H1 (cell line): Measurements from ENCODE around the gene IL32. TPM values are rescaled to one million over a fixed set of nuclear protein-coding genes. Genes with fewer than 3 reads are reported as not detected.
A peak's percentile ranks its signal among the peaks of the same experiment; 100 is the strongest.

ENCODE experiments used
- CTCF ChIA-PET: fragments of 300-600 bp; sonication (Branson Sonifier 250); formaldehyde crosslinking; loops from one replicate; lab custom pipeline; 2021; ENCODE audit not compliant: partially characterized antibody; lab: Charles Lee
- POLR2A ChIA-PET: fragments of 300-600 bp; sonication (Branson Sonifier 250); formaldehyde crosslinking; loops from one replicate; lab custom pipeline; 2021; ENCODE audit warnings: inconsistent platforms; ENCODE audit not compliant: partially characterized antibody; lab: Charles Lee
- DNase-seq, 2 experiments: peaks; one replicate each; pipeline versions ENCODE4 v3.0.0 to v3.0.0-alpha.2; 2010 to 2022; ENCODE audit warnings: low spot score in 2 of 2, low read depth in 1 of 2, mixed read lengths in 1 of 2
- FAIRE-seq: peaks from 2 replicates; lab custom pipeline; 2011; peaks lifted over from hg19 to GRCh38; lab: Jason Lieb, UNC
- H2AFZ ChIP-seq: 2 replicates; pipeline ENCODE4 v1.8.1; 2012; ENCODE audit warnings: low read length, inconsistent platforms
- H2AK5ac ChIP-seq: 2 replicates; pipeline ENCODE4 v1.6.1; 2013; ENCODE audit warnings: low read depth, low read length
- H2BK120ac ChIP-seq: replicated peaks from 2 replicates; pipeline ENCODE3; 2013; ENCODE audit warnings: low read depth, low read length, inconsistent platforms
- H2BK12ac ChIP-seq: 2 replicates; pipeline ENCODE4 v1.6.1; 2013; ENCODE audit warnings: low read depth, low read length
- H2BK15ac ChIP-seq: 2 replicates; pipeline ENCODE4 v1.6.1; 2013; ENCODE audit warnings: low read length
- H2BK20ac ChIP-seq: 2 replicates; pipeline ENCODE4 v1.6.1; 2013; ENCODE audit warnings: low read length
- H2BK5ac ChIP-seq: 2 replicates; pipeline ENCODE4 v1.6.1; 2013; ENCODE audit warnings: low read depth, low read length
- H3K14ac ChIP-seq: 2 replicates; pipeline ENCODE4 v1.6.1; 2013; ENCODE audit warnings: inconsistent platforms; ENCODE audit not compliant: insufficient read length
- H3K18ac ChIP-seq: 2 replicates; pipeline ENCODE4 v1.6.1; 2013; ENCODE audit warnings: low read length; ENCODE audit errors: extremely low read depth
- H3K23ac ChIP-seq: 2 replicates; pipeline ENCODE4 v1.6.1; 2013; ENCODE audit warnings: inconsistent platforms; ENCODE audit not compliant: insufficient read length
- H3K23me2 ChIP-seq: 2 replicates; pipeline ENCODE4 v1.6.1; 2013; ENCODE audit warnings: low read depth, low read length
- H3K27ac ChIP-seq: 2 replicates; pipeline ENCODE4 v1.6.1; 2011; ENCODE audit warnings: low read depth, low read length, inconsistent platforms
- H3K27me3 ChIP-seq, 4 experiments: replicated peaks in 1 of 4; 1 replicate in 1 of 4; 2 replicates in 3 of 4; pipeline versions ENCODE4 v1.6.1 to v1.8.1; 2011 to 2013; ENCODE audit warnings: low read length in 3 of 4, mild to moderate bottlenecking in 3 of 4, inconsistent platforms in 2 of 4, mixed read lengths in 2 of 4, moderate library complexity in 1 of 4; ENCODE audit not compliant: control insufficient read depth in 3 of 4, insufficient read depth in 3 of 4; ENCODE audit errors: extremely low read depth in 1 of 4
- H3K36me3 ChIP-seq, 4 experiments: 2 replicates each; pipeline versions ENCODE4 v1.6.1 to v1.8.1; 2011 to 2013; ENCODE audit warnings: mild to moderate bottlenecking in 4 of 4, low read length in 3 of 4, moderate library complexity in 2 of 4, control low read depth in 1 of 4, inconsistent platforms in 1 of 4; ENCODE audit not compliant: insufficient read depth in 4 of 4, control insufficient read depth in 2 of 4
- H3K4ac ChIP-seq: replicated peaks from 2 replicates; pipeline ENCODE3; 2013; ENCODE audit warnings: low read length, low read depth, mixed read lengths, inconsistent platforms; ENCODE audit not compliant: insufficient read length
- H3K4me1 ChIP-seq, 4 experiments: replicated peaks in 1 of 4; 1 replicate in 1 of 4; 2 replicates in 3 of 4; pipeline versions ENCODE4 v1.6.1 to v1.8.1; 2011 to 2013; ENCODE audit warnings: low read length in 3 of 4, inconsistent platforms in 2 of 4, mixed read lengths in 1 of 4; ENCODE audit not compliant: insufficient read depth in 4 of 4, control insufficient read depth in 3 of 4
- H3K4me2 ChIP-seq, 2 experiments: 2 replicates each; pipeline versions ENCODE4 v1.6.1 to v1.8.1; 2011 to 2013; ENCODE audit warnings: low read depth in 2 of 2, low read length in 2 of 2, control low read depth in 1 of 2, inconsistent platforms in 1 of 2, mild to moderate bottlenecking in 1 of 2; ENCODE audit not compliant: insufficient read depth in 1 of 2
- H3K4me3 ChIP-seq, 4 experiments: fragments of 200-600, 300-600 bp in 1 of 4; sonication (generic), shearing (Covaris generic), sonication (Bioruptor Twin) in 1 of 4; 2 replicates each; pipeline versions ENCODE4 v1.5.1 to v1.8.1; 2011 to 2016; ENCODE audit warnings: low read length in 4 of 4, low read depth in 3 of 4, control low read depth in 2 of 4, inconsistent platforms in 2 of 4, mild to moderate bottlenecking in 2 of 4, mixed read lengths in 1 of 4, moderate library complexity in 1 of 4; ENCODE audit not compliant: insufficient read depth in 2 of 4; ENCODE audit errors: extremely low read depth in 1 of 4
- H3K56ac ChIP-seq: replicated peaks from 2 replicates; pipeline ENCODE3; 2013; ENCODE audit warnings: low read depth, mild to moderate bottlenecking, mixed read lengths, low read length, inconsistent platforms; ENCODE audit not compliant: insufficient read length
- H3K79me1 ChIP-seq: 2 replicates; pipeline ENCODE4 v1.6.1; 2013; ENCODE audit warnings: low read depth, low read length, control low read depth
- H3K79me2 ChIP-seq, 2 experiments: 2 replicates each; pipeline versions ENCODE4 v1.6.1 to v1.8.1; 2012 to 2013; ENCODE audit warnings: low read length in 2 of 2, mild to moderate bottlenecking in 2 of 2, inconsistent platforms in 1 of 2; ENCODE audit not compliant: insufficient read depth in 2 of 2, control insufficient read depth in 1 of 2
- H3K9ac ChIP-seq, 4 experiments: replicated peaks in 1 of 4; 1 replicate in 1 of 4; 2 replicates in 3 of 4; pipeline versions ENCODE4 v1.6.1 to v1.8.1; 2011 to 2013; ENCODE audit warnings: low read depth in 3 of 4, low read length in 3 of 4, control low read depth in 2 of 4, mild to moderate bottlenecking in 2 of 4, moderate library complexity in 2 of 4, inconsistent platforms in 1 of 4; ENCODE audit errors: extremely low read depth in 1 of 4
- H3K9me3 ChIP-seq, 2 experiments: 2 replicates each; pipeline versions ENCODE4 v1.6.1 to v1.8.1; 2012 to 2013; ENCODE audit warnings: mild to moderate bottlenecking in 2 of 2, moderate library complexity in 2 of 2, control low read depth in 1 of 2, inconsistent platforms in 1 of 2, low read depth in 1 of 2, low read length in 1 of 2, mixed read lengths in 1 of 2; ENCODE audit not compliant: insufficient read depth in 2 of 2
- H4K20me1 ChIP-seq, 2 experiments: replicated peaks in 1 of 2; 2 replicates each; pipeline versions ENCODE3 to v1.8.1; 2011 to 2013; ENCODE audit warnings: inconsistent platforms in 2 of 2, low read length in 2 of 2, mild to moderate bottlenecking in 1 of 2; ENCODE audit not compliant: insufficient read depth in 2 of 2, control insufficient read depth in 1 of 2
- H4K5ac ChIP-seq: 2 replicates; pipeline ENCODE4 v1.6.1; 2013; ENCODE audit warnings: low read length, low read depth, mixed read lengths, inconsistent platforms; ENCODE audit not compliant: insufficient read length
- H4K8ac ChIP-seq: 2 replicates; pipeline ENCODE4 v1.8.0; 2013; ENCODE audit warnings: mild to moderate bottlenecking, moderate library complexity, low read length, inconsistent platforms; ENCODE audit not compliant: insufficient read depth; ENCODE audit errors: extremely low read depth
- H4K91ac ChIP-seq: replicated peaks from 2 replicates; pipeline ENCODE3; 2013; ENCODE audit warnings: low read length, mixed read lengths, inconsistent platforms; ENCODE audit not compliant: insufficient read length
- CBX8 ChIP-seq: fragments of 300-800, 300-1000 bp; sonication (generic); IDR thresholded peaks from 2 replicates; pipeline ENCODE4 v1.7.1; 2016; ENCODE audit warnings: low read depth, low read length, borderline replicate concordance
- EGR1 ChIP-seq: IDR thresholded peaks from 2 replicates; pipeline ENCODE4 v1.6.1; 2011; ENCODE audit warnings: low read depth, low read length, borderline replicate concordance
- JUN ChIP-seq: IDR thresholded peaks from 2 replicates; pipeline ENCODE4 v1.6.1; 2011; ENCODE audit warnings: low read depth, mild to moderate bottlenecking, improper control_type of control experiment, low read length
- JUND ChIP-seq: IDR thresholded peaks from 2 replicates; pipeline ENCODE4 v1.6.1; 2011; ENCODE audit warnings: mild to moderate bottlenecking, improper control_type of control experiment, low read length
- POLR2AphosphoS5 ChIP-seq: IDR thresholded peaks from 2 replicates; pipeline ENCODE4 v1.6.1; 2011; ENCODE audit warnings: low read depth, low read length
- SIN3A ChIP-seq, 2 experiments: IDR thresholded peaks in 1 of 2; conservative IDR thresholded peaks in 1 of 2; 2 replicates each; pipeline ENCODE4 v1.6.1; 2011 to 2012; ENCODE audit warnings: low read length in 2 of 2, improper control_type of control experiment in 1 of 2, low read depth in 1 of 2, mild to moderate bottlenecking in 1 of 2
- SIRT6 ChIP-seq: IDR thresholded peaks from one replicate; pipeline ENCODE4 v1.7.1; 2012; ENCODE audit warnings: low read length, inconsistent platforms
- TAF1 ChIP-seq: IDR thresholded peaks from 2 replicates; pipeline ENCODE4 v1.6.1; 2011; ENCODE audit warnings: mild to moderate bottlenecking, low read depth, low read length
- TAF7 ChIP-seq: optimal IDR thresholded peaks from 2 replicates; pipeline ENCODE3; 2011; ENCODE audit warnings: low read depth, mild to moderate bottlenecking, inconsistent platforms, low read length, moderate library complexity, borderline replicate concordance
- TBP ChIP-seq: IDR thresholded peaks from 2 replicates; pipeline ENCODE4 v1.6.1; 2011; ENCODE audit warnings: low read depth, low read length, improper control_type of control experiment
- TEAD4 ChIP-seq: IDR thresholded peaks from 2 replicates; pipeline ENCODE4 v1.6.1; 2012; ENCODE audit warnings: low read depth, low read length, inconsistent platforms, mixed read lengths
- WGBS, 2 experiments: shearing (Covaris generic) in 1 of 2; methylation state at CpG; one replicate each; pipeline versions ENCODE4 v1.1.6 to v1.1.7; 2013 to 2015; ENCODE audit warnings: low lambda C conversion rate in 2 of 2, mixed read lengths in 2 of 2, inconsistent platforms in 1 of 2, low coverage in 1 of 2, missing lambda C conversion rate in 1 of 2; ENCODE audit not compliant: insufficient replicate concordance in 2 of 2, insufficient coverage in 1 of 2, insufficient read length in 1 of 2; ENCODE audit errors: extremely low coverage in 1 of 2, missing lambda C conversion rate in 1 of 2; 5-methylcytosine and 5-hydroxymethylcytosine counted together
- polyA plus RNA-seq, 7 experiments: library from polyadenylated mRNA; depleted of rRNA in 3 of 7; stranded (reverse) in 5 of 7; unstranded in 2 of 7; fragments of >200 nt in 5 of 7; fragments of 200-250 nt in 2 of 7; gene quantifications; 1 replicate in 5 of 7; 2 replicates in 1 of 7; 4 replicates in 1 of 7; pipeline versions ENCODE4 v1.2.1 to v1.2.3, GENCODE V29; 2011 to 2013; ENCODE audit warnings: missing spikeins in 2 of 7, mixed read lengths in 2 of 7
- total RNA-seq: library from RNA; stranded (reverse); fragmentation: NEBNext Ultra II Directional; extraction: Animal tissue kit (Norgen Biotek cat#: 25700); gene quantifications from 2 replicates; pipeline ENCODE4 v1.2.1, GENCODE V29; 2021
- TF ChIP-seq, protein P1 (sequence below): IDR thresholded peaks from 2 replicates; pipeline ENCODE4 v1.6.1; 2011; ENCODE audit warnings: low read depth, mild to moderate bottlenecking, low read length; ENCODE audit not compliant: insufficient read depth

Gene IL32
- total and polyA plus RNA-seq, 2 of the 8 experiments (the other 6 are each of a cell fraction or from before 2014, with no cell fraction given), result 2.7 to 5.0 TPM

DNA sequence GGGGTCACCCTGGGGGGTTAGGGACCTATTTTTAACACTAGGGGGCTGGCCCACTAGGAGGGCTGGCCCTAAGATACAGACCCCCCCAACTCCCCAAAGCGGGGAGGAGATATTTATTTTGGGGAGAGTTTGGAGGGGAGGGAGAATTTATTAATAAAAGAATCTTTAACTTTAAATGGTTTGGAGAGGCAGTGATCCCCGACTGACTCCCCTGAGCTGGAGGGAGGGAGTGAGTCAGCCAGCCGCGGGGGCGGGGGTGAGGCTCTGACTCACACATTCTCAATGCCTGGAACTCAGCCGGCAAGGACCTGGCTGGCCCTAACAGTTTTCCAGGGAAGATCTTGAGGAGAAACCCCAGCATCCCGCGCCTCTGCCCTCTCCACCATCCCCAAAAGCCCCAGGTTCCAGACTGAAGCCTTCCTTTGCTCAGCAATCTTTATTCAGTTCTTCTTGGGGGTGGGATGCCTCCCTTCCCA, 43.2 kb upstream of the IL32 start:
- H2BK5ac ChIP-seq, result peak overlapping the region; percentile 97
- no peaks in the 10 kb centered on the region for H3K9me3 ChIP-seq
- no peak overlapping the region for H4K5ac ChIP-seq
- H3K27ac ChIP-seq, result peak overlapping the region; percentile 94
- peaks cover 0 to 18% (median 10%) of the 10 kb centered on the region in 4 experiments; a peak in 7 of 8 replicates for H3K36me3 ChIP-seq
- peak overlapping the region; percentile 74 to 97 (median 94) for H3K4me3 ChIP-seq
- FAIRE-seq (no peak), DNase-seq (peak in 1 of 2 experiments; percentile 79)
- peak overlapping the region; percentile 71 for H4K8ac ChIP-seq
- no peak overlapping the region for H3K56ac ChIP-seq
- peaks cover 5 to 22% of the 10 kb centered on the region in 2 experiments for H4K20me1 ChIP-seq
- WGBS, 2 experiments, result 10% methylated on average over 8 of the region's 8 CpGs; no CpG with 5 or more reads in 1 of the 2 experiments
- no peak overlapping the region for H3K23ac ChIP-seq
- no peak overlapping the region for H3K14ac ChIP-seq
- peak overlapping the region; percentile 12 for H4K91ac ChIP-seq
- H2AFZ ChIP-seq, result no peak overlapping the region
- peak overlapping the region in 3 of 4 experiments; percentile 13 to 89 (median 45); a peak in 5 of 7 replicates for H3K9ac ChIP-seq
- H3K79me2 ChIP-seq, result peaks cover 3 to 8% of the 10 kb centered on the region in 2 experiments
- H2BK12ac ChIP-seq, result peak overlapping the region; percentile 96
- H3K23me2 ChIP-seq, result peaks cover 20% of the 10 kb centered on the region; the same call in 1 of the 2 replicates
- H2BK15ac ChIP-seq, result peak overlapping the region; percentile 31; the same call in 1 of the 2 replicates
- peak overlapping the region; percentile 83 to 88 for H3K4me2 ChIP-seq
- no peaks in the 10 kb centered on the region for H3K27me3 ChIP-seq
- H3K79me1 ChIP-seq, result no peaks in the 10 kb centered on the region
- ChIA-PET POLR2A (interaction anchor here (0.8 to 35.7 kb wide), 15 partner anchors 5 to 142 kb away, joined by 3 to 1808 read pairs (median 11); partner anchors contain the start of genes BICDL2, CLDN6, CLDN9 and HCFC1R1), CTCF (interaction anchor here (1.3 to 23.8 kb wide), 11 partner anchors 8 to 104 kb away, joined by 3 to 639 read pairs (median 6); partner anchors contain the start of genes CLDN9 and ZSCAN10)
- H2AK5ac ChIP-seq, result peak overlapping the region; percentile 94; the same call in 1 of the 2 replicates
- peaks cover 0 to 20% (median 18%) of the 10 kb centered on the region in 4 experiments; a peak in 6 of 7 replicates for H3K4me1 ChIP-seq
- H2BK120ac ChIP-seq, result no peak overlapping the region
- no peak overlapping the region for H3K4ac ChIP-seq
- H3K18ac ChIP-seq, result peak overlapping the region; percentile 85
- 0 out of 2 replicates have a peak overlapping the region, but pooled peaks have one; percentile 61 for H2BK20ac ChIP-seq
- TF ChIP-seq TAF7 (peak; percentile 56), POLR2AphosphoS5 (no peak; the same call in 1 of the 2 replicates), JUND (peak; percentile 98), TEAD4 (peak; percentile 70; the same call in 1 of the 2 replicates), SIN3A (conservative IDR thresholded peaks at IDR 0.05 in 1 of 2, IDR thresholded peaks at IDR 0.05 in 1 of 2; ENCODE audit: low read depth in 1 of 2, low read length in 2 of 2) (0 out of 4 replicates have a peak, but pooled peaks of 1 of the 2 experiments have one; percentile 14), TAF1 (peak; percentile 67), SIRT6 (no peak), CBX8 (no peak), EGR1 (peak; percentile 89), JUN (peak; percentile 78; the same call in 1 of the 2 replicates), TBP (peak; percentile 32; the same call in 1 of the 2 replicates)
- TF ChIP-seq, protein P1, sequence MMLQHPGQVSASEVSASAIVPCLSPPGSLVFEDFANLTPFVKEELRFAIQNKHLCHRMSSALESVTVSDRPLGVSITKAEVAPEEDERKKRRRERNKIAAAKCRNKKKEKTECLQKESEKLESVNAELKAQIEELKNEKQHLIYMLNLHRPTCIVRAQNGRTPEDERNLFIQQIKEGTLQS, result peak; percentile 61
